Mucosa of stomach (tissue), 1 donor: ENCODE results near the gene LMX1B.
"Not testable (repeated sequence)": the region's sequence is repeated elsewhere in the genome, so short reads cannot be mapped to it uniquely, and the experiment has no call there.

ENCODE experiments used
- H3K27me3 ChIP-seq: one replicate; pipeline ENCODE4 v1.7.0; 2013; ENCODE audit warnings: mild to moderate bottlenecking, low read length; ENCODE audit not compliant: control insufficient read depth, insufficient read depth
- H3K36me3 ChIP-seq: one replicate; pipeline ENCODE4 v1.7.0; 2013; ENCODE audit warnings: low read length; ENCODE audit not compliant: control insufficient read depth, insufficient read depth
- H3K4me1 ChIP-seq: one replicate; pipeline ENCODE4 v1.7.0; 2013; ENCODE audit warnings: mild to moderate bottlenecking, low read length; ENCODE audit not compliant: control insufficient read depth, insufficient read depth
- H3K4me3 ChIP-seq: one replicate; pipeline ENCODE4 v1.7.0; 2013; ENCODE audit warnings: low read length
- H3K9ac ChIP-seq: one replicate; pipeline ENCODE4 v1.7.0; 2013; ENCODE audit warnings: mild to moderate bottlenecking, low read length, moderate library complexity
- H3K9me3 ChIP-seq: one replicate; pipeline ENCODE4 v1.7.0; 2013; ENCODE audit warnings: mild to moderate bottlenecking, low read length, moderate library complexity; ENCODE audit not compliant: control insufficient read depth
- donor health status: Pancreatic carcinoma.

The LMX1B gene

GRCh38 chr9:126725485-126725884, 111.8 kb downstream of the LMX1B start:
- not testable (repeated sequence) for H3K9ac ChIP-seq, H3K9me3 ChIP-seq, H3K4me3 ChIP-seq, H3K36me3 ChIP-seq
- Histone ChIP-seq H3K27me3 (peaks cover 46% of the 10 kb centered on the region), H3K4me1 (peaks cover 13% of the 10 kb centered on the region)

DNA sequence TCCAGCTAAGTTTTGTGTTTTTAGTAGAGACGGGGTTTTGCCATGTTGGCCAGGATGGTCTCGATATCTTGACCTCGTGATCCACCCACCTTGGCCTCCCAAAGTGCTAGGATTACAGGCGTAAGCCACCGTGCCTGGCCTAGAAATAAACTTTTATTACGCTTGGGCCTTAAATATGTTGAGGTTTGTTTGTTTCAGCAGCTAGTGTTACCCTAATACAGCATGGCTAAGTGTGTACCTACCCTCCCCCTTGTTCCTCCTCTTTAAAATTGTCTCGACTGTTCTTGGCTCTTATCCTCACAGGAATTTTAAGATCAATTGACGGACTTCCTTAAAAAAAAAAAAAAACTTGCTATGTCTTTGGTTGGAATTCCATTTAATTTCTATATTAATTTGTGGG, 114.5 kb downstream of the LMX1B start:
- H3K36me3 ChIP-seq, H3K9me3 ChIP-seq, H3K4me1 ChIP-seq, H3K9ac ChIP-seq, H3K4me3 ChIP-seq: not testable (repeated sequence)
- peaks cover 28% of the 10 kb centered on the region for H3K27me3 ChIP-seq

GRCh38 chr9:126730592-126730991, 116.9 kb downstream of the LMX1B start:
- H3K9ac ChIP-seq, H3K36me3 ChIP-seq, H3K4me1 ChIP-seq, H3K9me3 ChIP-seq, H3K27me3 ChIP-seq, H3K4me3 ChIP-seq: not testable (repeated sequence)

- no peaks in the 10 kb centered on the region for H3K4me1 ChIP-seq
- no peaks in the 10 kb centered on the region for H3K27me3 ChIP-seq
- H3K9ac ChIP-seq: no peak overlapping the region
- H3K36me3 ChIP-seq: no peaks in the 10 kb centered on the region
- H3K9me3 ChIP-seq: no peaks in the 10 kb centered on the region
- H3K4me3 ChIP-seq: no peak overlapping the region
Measured at GRCh38 chr9:126733005-126733404, 119.3 kb downstream of the LMX1B start.

- no peaks in the 10 kb centered on the region for H3K9me3 ChIP-seq
- no peak overlapping the region for H3K4me3 ChIP-seq
- H3K36me3 ChIP-seq: no peaks in the 10 kb centered on the region
- H3K27me3 ChIP-seq: no peaks in the 10 kb centered on the region
- H3K4me1 ChIP-seq: no peaks in the 10 kb centered on the region
- H3K9ac ChIP-seq: no peak overlapping the region
Measured at GRCh38 chr9:126734877-126735276, 121.1 kb downstream of the LMX1B start.

DNA sequence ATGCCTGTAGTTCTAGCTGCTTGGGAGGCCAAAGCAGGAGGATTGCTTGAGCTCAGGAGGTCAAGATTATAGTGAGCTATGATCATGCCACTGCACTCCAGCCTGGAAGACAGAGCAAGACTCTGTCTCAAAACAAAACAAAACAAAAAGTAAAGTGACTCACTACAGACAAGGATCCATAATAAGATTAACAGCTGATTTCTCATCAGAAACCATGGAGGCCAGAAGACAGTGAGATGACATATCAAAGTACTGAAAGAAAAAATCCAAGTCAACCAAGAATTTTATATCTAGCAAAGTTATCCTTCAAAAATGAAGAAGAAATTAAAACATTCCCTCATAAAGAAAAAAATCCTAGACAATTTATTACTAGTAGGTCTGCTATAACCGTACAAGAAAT, 121.8 kb downstream of the LMX1B start:
- Histone ChIP-seq H3K9me3 (no peaks in the 10 kb centered on the region), H3K4me1 (no peaks in the 10 kb centered on the region), H3K27me3 (no peaks in the 10 kb centered on the region), H3K9ac (no peak overlapping the region), H3K4me3 (no peak overlapping the region), H3K36me3 (no peaks in the 10 kb centered on the region)

DNA sequence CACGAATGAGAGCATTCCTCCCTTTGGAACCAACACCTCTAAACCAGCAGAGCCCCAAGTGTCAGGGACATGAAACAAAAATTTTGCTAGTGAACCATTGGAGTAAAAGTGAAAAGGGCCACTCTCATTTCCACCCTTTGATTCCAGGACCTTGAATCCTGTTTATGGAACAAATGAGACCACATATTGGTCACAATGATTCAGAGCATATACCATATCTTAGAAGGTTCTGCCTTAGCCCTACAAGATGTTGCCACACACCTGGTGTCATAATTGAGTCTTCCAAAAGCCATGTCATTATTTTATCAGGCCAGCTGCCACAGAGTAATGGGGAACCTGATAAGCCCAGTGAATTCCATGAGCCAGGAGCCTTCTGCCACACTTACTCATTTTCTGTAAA, 124.8 kb downstream of the LMX1B start:
- H3K9ac ChIP-seq: no peak overlapping the region
- H3K27me3 ChIP-seq: no peaks in the 10 kb centered on the region
- H3K4me1 ChIP-seq: no peaks in the 10 kb centered on the region
- H3K4me3 ChIP-seq: no peak overlapping the region
- no peaks in the 10 kb centered on the region for H3K36me3 ChIP-seq
- no peaks in the 10 kb centered on the region for H3K9me3 ChIP-seq

GRCh38 chr9:126743041-126743440, 129.3 kb downstream of the LMX1B start:
- no peaks in the 10 kb centered on the region for H3K36me3 ChIP-seq
- peaks cover 3% of the 10 kb centered on the region for H3K27me3 ChIP-seq
- H3K9me3 ChIP-seq: no peaks in the 10 kb centered on the region
- H3K9ac ChIP-seq: no peak overlapping the region
- H3K4me3 ChIP-seq: no peak overlapping the region
- H3K4me1 ChIP-seq: no peaks in the 10 kb centered on the region

DNA sequence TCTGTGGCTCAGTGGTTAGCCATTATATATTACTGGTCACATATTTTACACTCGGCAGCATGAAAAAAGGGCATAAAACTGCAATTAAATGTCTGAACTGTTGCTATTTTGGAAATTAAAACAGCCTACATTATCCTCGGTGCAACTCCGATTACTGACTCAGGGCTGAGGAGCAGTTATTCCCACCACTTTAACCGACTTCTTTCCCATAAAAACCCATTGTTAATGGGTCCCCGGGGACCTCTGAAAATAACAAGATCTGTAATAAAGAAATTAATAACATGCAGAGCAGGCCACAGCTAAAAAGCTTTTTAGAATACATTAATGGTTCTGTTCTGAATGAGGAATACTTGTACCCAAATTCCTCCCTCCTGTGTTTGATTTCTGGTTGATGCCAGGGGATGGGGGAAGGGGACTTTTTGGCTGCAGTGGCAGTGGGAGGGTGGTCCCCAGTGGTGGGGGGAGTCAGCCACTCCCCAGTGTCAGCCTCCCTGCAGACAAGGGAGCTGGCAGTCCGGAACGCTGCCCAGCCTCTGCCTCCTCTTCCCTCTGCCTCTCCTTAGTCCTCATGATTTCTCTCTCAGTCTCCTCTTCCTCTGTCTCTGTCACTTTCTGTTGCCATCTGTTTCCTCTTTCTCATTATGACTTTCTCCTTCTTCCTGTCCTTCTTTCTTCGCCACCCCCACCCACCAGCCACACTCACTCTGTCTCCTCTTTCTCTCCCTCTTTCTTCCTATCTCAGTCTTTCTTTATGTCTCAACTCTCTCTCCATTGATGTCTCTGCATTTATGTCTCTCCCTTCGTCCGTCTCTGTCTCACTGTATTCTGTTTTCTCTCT, 132.1 kb downstream of the LMX1B start:
- Histone ChIP-seq H3K9ac (no peak overlapping the region), H3K9me3 (no peaks in the 10 kb centered on the region), H3K36me3 (no peaks in the 10 kb centered on the region), H3K4me3 (no peak overlapping the region), H3K27me3 (peaks cover 8% of the 10 kb centered on the region), H3K4me1 (no peaks in the 10 kb centered on the region)
